ENCODE measurements around the gene CREG2.

- TF ChIP-seq CTCF (IDR thresholded peaks at IDR 0.05) (no peak), POLR2A (IDR thresholded peaks at IDR 0.05) (no peak), EP300 (IDR thresholded peaks at IDR 0.05) (no peak)
These were observed 25.0 kb downstream of the CREG2 start for GRCh38 chr2:101362316-101362715.

Data from sigmoid colon (tissue), 4 donors.